GM23338 (cell line): Measurements from ENCODE around the gene SEC14L1. TPM values are rescaled to one million over a fixed set of nuclear protein-coding genes. Genes with fewer than 3 reads are reported as not detected.

Source experiments
- ATAC-seq: fragments of 200-7000 bp; cut with Tn5 transposase; 3 replicates; pipeline ENCODE4 v1.9.1; 2020
- DNase-seq: peaks from one replicate; pipeline ENCODE4 v3.0.0-alpha.2; 2015; ENCODE audit warnings: low spot score
- H2AFZ ChIP-seq: fragments of 200-600 bp; sonication (generic); 2 replicates; pipeline ENCODE4 v1.8.0; 2016; ENCODE audit warnings: antibody characterized with exemption, mild to moderate bottlenecking, moderate library complexity
- H3F3A ChIP-seq: fragments of 200-600 bp; sonication (generic); replicated peaks from 2 replicates; pipeline ENCODE4 v1.8.0; 2017; ENCODE audit warnings: antibody characterized with exemption, mixed run types, low read depth
- H3K27ac ChIP-seq: fragments of 200-600 bp; sonication (generic); 2 replicates; pipeline ENCODE4 v1.6.1; 2016; ENCODE audit warnings: low read depth
- H3K27me3 ChIP-seq: fragments of 200-600 bp; sonication (generic); 2 replicates; pipeline ENCODE4 v1.8.0; 2016; ENCODE audit warnings: mild to moderate bottlenecking, mixed run types, moderate library complexity; ENCODE audit not compliant: insufficient read depth
- H3K36me3 ChIP-seq: fragments of 200-600 bp; sonication (generic); 2 replicates; pipeline ENCODE4 v1.8.0; 2016; ENCODE audit warnings: mild to moderate bottlenecking; ENCODE audit not compliant: insufficient read depth
- H3K4me1 ChIP-seq: fragments of 200-600 bp; sonication (generic); 2 replicates; pipeline ENCODE4 v1.8.0; 2016; ENCODE audit warnings: mild to moderate bottlenecking, moderate library complexity; ENCODE audit not compliant: insufficient read depth
- H3K4me2 ChIP-seq: fragments of 200-600 bp; sonication (generic); 2 replicates; pipeline ENCODE4 v1.7.1; 2017; ENCODE audit warnings: mixed run types
- H3K4me3 ChIP-seq: fragments of 200-600 bp; sonication (generic); 2 replicates; pipeline ENCODE4 v1.6.1; 2016; ENCODE audit warnings: mixed run types
- H3K79me2 ChIP-seq: fragments of 200-600 bp; sonication (generic); replicated peaks from 2 replicates; pipeline ENCODE4 v1.8.0; 2017; ENCODE audit warnings: mild to moderate bottlenecking; ENCODE audit not compliant: insufficient read depth
- H3K9me2 ChIP-seq: fragments of 200-600 bp; sonication (generic); 2 replicates; pipeline ENCODE4 v1.8.0; 2017; ENCODE audit not compliant: insufficient read depth
- H4K20me1 ChIP-seq: fragments of 200-600 bp; sonication (generic); replicated peaks from 2 replicates; pipeline ENCODE4 v1.8.0; 2017; ENCODE audit warnings: mild to moderate bottlenecking; ENCODE audit not compliant: insufficient read depth
- H3K27ac Mint-ChIP-seq: 2 replicates; pipeline ENCODE4 v1.8.0; 2020; ENCODE audit warnings: inconsistent platforms, mild to moderate bottlenecking, moderate library complexity, mixed read lengths
- H3K27me3 Mint-ChIP-seq: 3 replicates; pipeline ENCODE4 v1.8.0; 2022; ENCODE audit warnings: low read depth, mild to moderate bottlenecking, moderate library complexity, mixed read lengths, inconsistent platforms; ENCODE audit not compliant: insufficient read depth, poor library complexity
- H3K36me3 Mint-ChIP-seq: 3 replicates; pipeline ENCODE4 v1.8.0; 2021; ENCODE audit warnings: low read depth, mild to moderate bottlenecking, inconsistent platforms, moderate library complexity, mixed read lengths
- H3K4me1 Mint-ChIP-seq: 3 replicates; pipeline ENCODE4 v1.8.0; 2020; ENCODE audit warnings: mild to moderate bottlenecking, inconsistent platforms, mixed read lengths
- H3K4me3 Mint-ChIP-seq: 3 replicates; pipeline ENCODE4 v1.8.0; 2021; ENCODE audit warnings: moderate library complexity, mild to moderate bottlenecking, inconsistent platforms, mixed read lengths
- H3K9me3 Mint-ChIP-seq: 3 replicates; pipeline ENCODE4 v1.8.0; 2020; ENCODE audit warnings: moderate library complexity, mild to moderate bottlenecking, inconsistent platforms, mixed read lengths
- CREB1 ChIP-seq: fragments of 250-450 bp; sonication (Bioruptor Pico); IDR thresholded peaks from 2 replicates; pipeline ENCODE4 v1.5.0; 2020; ENCODE audit warnings: low read depth, mild to moderate bottlenecking, moderate library complexity
- CTCF ChIP-seq, 2 experiments: fragments of 200-600 bp in 1 of 2; sonication (generic) in 1 of 2; conservative IDR thresholded peaks; 2 replicates each; pipeline versions ENCODE4 v1.5.1 to v1.6.1; 2016 to 2017; ENCODE audit warnings: antibody characterized with exemption in 2 of 2, low read depth in 2 of 2, mild to moderate bottlenecking in 2 of 2, moderate library complexity in 1 of 2
- ETS1 ChIP-seq: IDR thresholded peaks from 2 replicates; pipeline ENCODE4 v1.6.1; 2016; ENCODE audit warnings: antibody characterized with exemption
- EZH2 ChIP-seq: fragments of 200-600 bp; sonication (generic); IDR thresholded peaks from one replicate; pipeline ENCODE4 v1.8.0; 2017; ENCODE audit warnings: antibody characterized with exemption, mild to moderate bottlenecking, low read depth; ENCODE audit not compliant: unreplicated experiment
- EZH2phosphoT487 ChIP-seq: fragments of 200-600 bp; sonication (generic); IDR thresholded peaks from one replicate; pipeline ENCODE4 v1.8.1; 2018; ENCODE audit warnings: antibody characterized with exemption; ENCODE audit not compliant: unreplicated experiment
- JUNB ChIP-seq: IDR thresholded peaks from one replicate; pipeline ENCODE4 v1.6.1; 2016; ENCODE audit warnings: antibody characterized with exemption; ENCODE audit not compliant: unreplicated experiment
- NANOG ChIP-seq: IDR thresholded peaks from 2 replicates; pipeline ENCODE4 v1.6.1; 2016; ENCODE audit warnings: antibody characterized with exemption, borderline replicate concordance
- POLR2AphosphoS5 ChIP-seq: IDR thresholded peaks from 2 replicates; pipeline ENCODE4 v1.6.1; 2016; ENCODE audit warnings: antibody characterized with exemption, low read depth
- REST ChIP-seq: IDR thresholded peaks from one replicate; pipeline ENCODE4 v1.6.1; 2018; ENCODE audit warnings: antibody characterized with exemption; ENCODE audit not compliant: unreplicated experiment
- STAT1 ChIP-seq: IDR thresholded peaks from one replicate; pipeline ENCODE4 v1.6.1; 2016; ENCODE audit warnings: antibody characterized with exemption; ENCODE audit not compliant: unreplicated experiment
- ZNF114 ChIP-seq: fragments of 250-450 bp; sonication (Bioruptor Pico); IDR thresholded peaks from 2 replicates; pipeline ENCODE4 v1.5.0; 2020; ENCODE audit warnings: mild to moderate bottlenecking, moderate library complexity
- ZNF331 ChIP-seq: fragments of 250-450 bp; sonication (Bioruptor Pico); IDR thresholded peaks from 2 replicates; pipeline ENCODE4 v1.5.0; 2020; ENCODE audit warnings: low read depth, mild to moderate bottlenecking, moderate library complexity
- ZNF462 ChIP-seq: fragments of 250-450 bp; sonication (Bioruptor Pico); IDR thresholded peaks from 2 replicates; pipeline ENCODE4 v1.5.0; 2020; ENCODE audit warnings: mild to moderate bottlenecking, moderate library complexity
- polyA plus RNA-seq: library from polyadenylated mRNA; unstranded; fragments of >200 nt; fragmentation: Nextera tagmentation; extraction: Ambion mirVana; gene quantifications from 2 replicates; pipeline ENCODE4 v1.2.1, GENCODE V29; 2016
- total RNA-seq: library from RNA; depleted of rRNA; stranded (reverse); fragments of >200 nt; shearing (Covaris generic); gene quantifications from 2 replicates; pipeline ENCODE4 v1.2.3, GENCODE V29; 2014

SEC14L1 gene
- total and polyA plus RNA-seq, 2 experiments from 2014 or later: 26.8 to 54.8 TPM

GRCh38 chr17:77229786-77230435 is 89.1 kb downstream of the SEC14L1 start:
- no peaks in the 10 kb centered on the region for H3K27me3 ChIP-seq
- no peaks in the 10 kb centered on the region for H3F3A ChIP-seq
- no peaks in the 10 kb centered on the region for H3K9me2 ChIP-seq
- H4K20me1 ChIP-seq: no peaks in the 10 kb centered on the region
- Mint-ChIP-seq H3K4me1 (peaks cover 15% of the 10 kb centered on the region), H3K27ac (no peak overlapping the region), H3K4me3 (no peak overlapping the region), H3K27me3 (peaks cover 8% of the 10 kb centered on the region), H3K9me3 (peaks cover 4% of the 10 kb centered on the region; the same call in 2 of the 3 replicates), H3K36me3 (no peaks in the 10 kb centered on the region; the same call in 2 of the 3 replicates)
- ATAC-seq: no peak
- no peak for TF ChIP-seq ZNF331
- no peak for TF ChIP-seq NANOG
- TF ChIP-seq STAT1: no peak
- no peak for TF ChIP-seq POLR2AphosphoS5
- no peak for TF ChIP-seq ZNF114 (CRISPR knock-in tag)
- no peak for TF ChIP-seq EZH2
- TF ChIP-seq EZH2phosphoT487: no peak
- no peak for TF ChIP-seq CREB1 (CRISPR knock-in tag)
- no peak for TF ChIP-seq JUNB
- TF ChIP-seq REST: no peak
- TF ChIP-seq ETS1: no peak
- no peak for TF ChIP-seq CTCF (conservative IDR thresholded peaks at IDR 0.05; ENCODE audit: low read depth in 2 of 2)
- TF ChIP-seq ZNF462 (CRISPR knock-in tag): no peak
- H3K79me2 ChIP-seq: no peaks in the 10 kb centered on the region
- H3K36me3 ChIP-seq: no peaks in the 10 kb centered on the region
- H2AFZ ChIP-seq: no peak overlapping the region
- DNase-seq: no peak
- H3K4me2 ChIP-seq: no peak overlapping the region
- H3K4me3 ChIP-seq: no peak overlapping the region
- H3K27ac ChIP-seq: no peak overlapping the region
- 0 out of 2 replicates have a peak, but pooled peaks cover 8% of the 10 kb centered on the region for H3K4me1 ChIP-seq
